DND-41 (cell line): Measurements from ENCODE around the gene TESK1.

Source experiments
- ATAC-seq: fragments of 200-7000 bp; cut with Tn5 transposase; 3 replicates; pipeline ENCODE4 v1.9.1; 2021; ENCODE audit warnings: low read depth; ENCODE audit not compliant: insufficient read depth
- DNase-seq: peaks from one replicate; pipeline ENCODE4 v3.0.0-alpha.2; 2020
- H2AFZ ChIP-seq: 2 replicates; pipeline ENCODE4 v1.6.0; 2012; ENCODE audit warnings: low read depth, low read length
- H3K27ac ChIP-seq: 2 replicates; pipeline ENCODE4 v1.5.1; 2012; ENCODE audit warnings: low read length, inconsistent platforms
- H3K27me3 ChIP-seq: fragments of 200-600 bp; sonication (generic); 2 replicates; pipeline ENCODE4 v1.6.0; 2012; ENCODE audit warnings: low read length, mild to moderate bottlenecking, inconsistent platforms; ENCODE audit not compliant: insufficient read depth, poor library complexity
- H3K36me3 ChIP-seq: 2 replicates; pipeline ENCODE4 v1.5.1; 2012; ENCODE audit warnings: low read length, inconsistent platforms; ENCODE audit not compliant: insufficient read depth
- H3K4me1 ChIP-seq: 2 replicates; pipeline ENCODE4 v1.5.1; 2012; ENCODE audit warnings: mild to moderate bottlenecking, low read length; ENCODE audit not compliant: insufficient read depth
- H3K4me2 ChIP-seq: 2 replicates; pipeline ENCODE4 v1.6.0; 2012; ENCODE audit warnings: mild to moderate bottlenecking, moderate library complexity, low read length, inconsistent platforms; ENCODE audit not compliant: insufficient read depth
- H3K4me3 ChIP-seq, 2 experiments: fragments of 200-600 bp in 1 of 2; shearing (Covaris generic) in 1 of 2; 2 replicates each; pipeline ENCODE4 v1.5.1; 2012 to 2016; ENCODE audit warnings: inconsistent platforms in 2 of 2, low read length in 2 of 2, mild to moderate bottlenecking in 2 of 2, low read depth in 1 of 2, moderate library complexity in 1 of 2
- H3K79me2 ChIP-seq: 2 replicates; pipeline ENCODE4 v1.6.0; 2012; ENCODE audit warnings: low read length, inconsistent platforms; ENCODE audit not compliant: insufficient read depth
- H3K9ac ChIP-seq: 2 replicates; pipeline ENCODE4 v1.6.0; 2012; ENCODE audit warnings: low read depth, mild to moderate bottlenecking, inconsistent platforms, low read length, moderate library complexity
- H3K9me3 ChIP-seq: 2 replicates; pipeline ENCODE4 v1.5.1; 2012; ENCODE audit warnings: low read length, moderate library complexity, mild to moderate bottlenecking, inconsistent platforms; ENCODE audit not compliant: insufficient read depth, severe bottlenecking
- H4K20me1 ChIP-seq: 2 replicates; pipeline ENCODE4 v1.6.0; 2012; ENCODE audit warnings: low read length; ENCODE audit not compliant: insufficient read depth
- EZH2 ChIP-seq: IDR thresholded peaks from 3 replicates; pipeline ENCODE4 v1.6.1; 2012; ENCODE audit warnings: borderline replicate concordance, low read depth, mild to moderate bottlenecking, moderate library complexity, low read length, inconsistent platforms; ENCODE audit not compliant: severe bottlenecking
- TF ChIP-seq, protein P1 (sequence below): IDR thresholded peaks from 2 replicates; pipeline ENCODE4 v1.5.1; 2012; ENCODE audit warnings: borderline replicate concordance, low read length, moderate library complexity, mild to moderate bottlenecking; ENCODE audit not compliant: poor library complexity, severe bottlenecking; ENCODE audit errors: extremely low read depth

TESK1 gene

DNA sequence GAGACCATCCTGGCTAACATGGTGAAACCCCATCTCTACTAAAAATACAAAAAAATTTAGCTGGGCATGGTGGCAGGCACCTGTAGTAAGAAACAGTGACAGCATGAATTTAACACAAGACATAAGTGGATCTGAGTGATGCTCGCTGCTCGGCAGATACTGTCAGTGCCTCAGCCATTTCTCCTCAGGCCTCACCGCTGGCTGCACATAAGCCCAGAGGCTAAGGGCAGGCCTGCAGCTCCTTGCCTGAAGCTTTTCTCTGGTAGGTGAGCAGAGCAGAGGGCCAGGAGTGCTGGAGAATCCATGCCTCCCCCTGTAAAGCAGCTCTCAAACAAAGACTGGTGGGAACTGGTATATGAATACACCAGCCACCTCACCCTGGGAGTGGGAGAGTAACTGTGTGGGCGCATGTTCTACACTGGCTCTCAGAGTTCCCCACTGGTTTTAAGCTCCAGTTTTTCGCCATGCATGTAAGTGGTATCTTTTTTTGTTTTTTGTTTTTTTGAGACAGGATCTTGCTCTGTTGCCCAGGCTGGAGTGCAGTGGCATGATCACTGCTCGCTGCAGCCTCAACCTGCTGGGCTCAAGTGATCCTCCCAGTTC is 23.4 kb downstream of the TESK1 start:
- Histone ChIP-seq H4K20me1 (no peaks in the 10 kb centered on the region), H3K27ac (no peak overlapping the region), H3K9ac (no peak overlapping the region), H3K79me2 (no peaks in the 10 kb centered on the region), H3K4me2 (no peak overlapping the region), H3K4me1 (peaks cover 6% of the 10 kb centered on the region; the same call in 1 of the 2 replicates), H2AFZ (no peak overlapping the region), H3K36me3 (no peaks in the 10 kb centered on the region), H3K27me3 (no peaks in the 10 kb centered on the region), H3K4me3 (no peak overlapping the region), H3K9me3 (no peaks in the 10 kb centered on the region)
- ATAC-seq, result peak; percentile 19; the same call in 1 of the 3 replicates
- DNase-seq, result no peak
- TF ChIP-seq, protein P1, sequence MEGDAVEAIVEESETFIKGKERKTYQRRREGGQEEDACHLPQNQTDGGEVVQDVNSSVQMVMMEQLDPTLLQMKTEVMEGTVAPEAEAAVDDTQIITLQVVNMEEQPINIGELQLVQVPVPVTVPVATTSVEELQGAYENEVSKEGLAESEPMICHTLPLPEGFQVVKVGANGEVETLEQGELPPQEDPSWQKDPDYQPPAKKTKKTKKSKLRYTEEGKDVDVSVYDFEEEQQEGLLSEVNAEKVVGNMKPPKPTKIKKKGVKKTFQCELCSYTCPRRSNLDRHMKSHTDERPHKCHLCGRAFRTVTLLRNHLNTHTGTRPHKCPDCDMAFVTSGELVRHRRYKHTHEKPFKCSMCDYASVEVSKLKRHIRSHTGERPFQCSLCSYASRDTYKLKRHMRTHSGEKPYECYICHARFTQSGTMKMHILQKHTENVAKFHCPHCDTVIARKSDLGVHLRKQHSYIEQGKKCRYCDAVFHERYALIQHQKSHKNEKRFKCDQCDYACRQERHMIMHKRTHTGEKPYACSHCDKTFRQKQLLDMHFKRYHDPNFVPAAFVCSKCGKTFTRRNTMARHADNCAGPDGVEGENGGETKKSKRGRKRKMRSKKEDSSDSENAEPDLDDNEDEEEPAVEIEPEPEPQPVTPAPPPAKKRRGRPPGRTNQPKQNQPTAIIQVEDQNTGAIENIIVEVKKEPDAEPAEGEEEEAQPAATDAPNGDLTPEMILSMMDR, result no peak
- no peak for TF ChIP-seq EZH2

DNA sequence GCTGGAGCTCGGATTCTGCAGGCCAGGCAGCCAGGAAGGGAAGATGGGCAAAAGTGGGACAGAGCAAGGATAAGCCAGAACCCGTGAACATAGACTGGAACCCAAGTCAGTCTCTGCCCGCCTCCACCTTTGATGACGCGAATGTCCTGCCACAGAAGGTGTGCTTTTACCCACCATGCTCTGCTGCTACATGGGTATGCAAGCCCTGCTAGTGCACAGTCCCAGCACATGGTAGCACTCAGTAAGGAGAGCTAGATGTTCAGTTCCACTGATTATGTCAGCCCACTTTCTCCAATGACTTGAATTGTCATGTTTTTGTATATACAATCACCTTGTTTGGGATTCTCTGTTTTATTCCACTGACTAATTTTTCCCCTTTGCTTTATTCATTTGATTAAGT is 24.5 kb downstream of the TESK1 start:
- no peak overlapping the region for H2AFZ ChIP-seq
- no peaks in the 10 kb centered on the region for H3K36me3 ChIP-seq
- DNase-seq, result no peak
- no peak overlapping the region for H3K4me3 ChIP-seq
- H3K9ac ChIP-seq, result no peak overlapping the region
- no peaks in the 10 kb centered on the region for H4K20me1 ChIP-seq
- H3K4me1 ChIP-seq, result peaks cover 6% of the 10 kb centered on the region; the same call in 1 of the 2 replicates
- no peak overlapping the region for H3K4me2 ChIP-seq
- ATAC-seq, result peak; percentile 40; the same call in 1 of the 3 replicates
- H3K79me2 ChIP-seq, result no peaks in the 10 kb centered on the region
- no peaks in the 10 kb centered on the region for H3K9me3 ChIP-seq
- H3K27ac ChIP-seq, result no peak overlapping the region
- TF ChIP-seq EZH2, result no peak
- TF ChIP-seq, protein P1, result no peak
- H3K27me3 ChIP-seq, result no peaks in the 10 kb centered on the region

- H2AFZ ChIP-seq, result no peak overlapping the region
- 0 out of 2 replicates have a peak, but pooled peaks cover under 1% of the 10 kb centered on the region for H3K36me3 ChIP-seq
- no peaks in the 10 kb centered on the region for H3K9me3 ChIP-seq
- no peak overlapping the region for H3K4me2 ChIP-seq
- TF ChIP-seq, protein P1, result no peak
- TF ChIP-seq EZH2, result no peak
- H3K4me3 ChIP-seq, result no peak overlapping the region
- peaks cover 26% of the 10 kb centered on the region for H3K4me1 ChIP-seq
- no peaks in the 10 kb centered on the region for H3K27me3 ChIP-seq
- no peak for ATAC-seq
- no peak overlapping the region for H3K27ac ChIP-seq
- H3K9ac ChIP-seq, result no peak overlapping the region
- H4K20me1 ChIP-seq, result no peaks in the 10 kb centered on the region
- H3K79me2 ChIP-seq, result no peaks in the 10 kb centered on the region
- DNase-seq, result no peak
Observed at GRCh38 chr9:35635730-35636129, 30.7 kb downstream of the TESK1 start.
